Upper lobe of left lung (tissue), 6 donors: ENCODE results near the gene BHMT. TPM values are rescaled to one million over a fixed set of nuclear protein-coding genes. Genes with fewer than 3 reads are reported as not detected.
"Not testable (repeated sequence)": the region's sequence is repeated elsewhere in the genome, so short reads cannot be mapped to it uniquely, and the experiment has no call there.

Source experiments
- ATAC-seq, 2 donors: fragments of 200-7000 bp; cut with Tn5 transposase; one replicate each; pipeline ENCODE4 v1.9.1; 2022; ENCODE audit warnings: mild to moderate bottlenecking in 2 of 2, moderate library complexity in 2 of 2; ENCODE audit not compliant: low FRiP score in 2 of 2
- DNase-seq, 2 donors: peaks; one replicate each; pipeline ENCODE4 v3.0.0-alpha.2; 2019 to 2020
- H3K27ac ChIP-seq, 4 donors: fragments of 200-600 bp; sonication (generic); one replicate each; pipeline ENCODE4 v1.5.1; 2016 to 2019
- H3K27me3 ChIP-seq, 4 donors: fragments of 200-600 bp; sonication (generic); one replicate each; pipeline ENCODE4 v1.5.1; 2017 to 2019
- H3K36me3 ChIP-seq, 4 donors: fragments of 200-600 bp; sonication (generic); one replicate each; pipeline ENCODE4 v1.5.1; 2016 to 2019
- H3K4me1 ChIP-seq, 4 donors: fragments of 200-600 bp; sonication (generic); one replicate each; pipeline ENCODE4 v1.5.1; 2018 to 2019
- H3K4me3 ChIP-seq, 4 donors: fragments of 200-600 bp; sonication (generic); one replicate each; pipeline ENCODE4 v1.5.1; 2017 to 2019; ENCODE audit warnings: mild to moderate bottlenecking in 2 of 4, moderate library complexity in 1 of 4
- H3K9me3 ChIP-seq, 4 donors: fragments of 200-600 bp; sonication (generic); one replicate each; pipeline ENCODE4 v1.5.1; 2018 to 2019
- EP300 ChIP-seq, 4 donors: sonication (generic); formaldehyde crosslinking; IDR thresholded peaks; one replicate each; pipeline ENCODE4 v1.5.1; 2017; ENCODE audit warnings: antibody characterized with exemption in 4 of 4, control low read depth in 2 of 4
- POLR2A ChIP-seq, 4 donors: fragments of 450-650 bp; IDR thresholded peaks; one replicate each; pipeline ENCODE4 v1.5.1; 2016 to 2017; ENCODE audit warnings: antibody characterized with exemption in 4 of 4, mild to moderate bottlenecking in 2 of 4
- POLR2AphosphoS5 ChIP-seq, 2 donors: sonication (generic); formaldehyde crosslinking; IDR thresholded peaks; one replicate each; pipeline ENCODE4 v1.5.1; 2017; ENCODE audit warnings: antibody characterized with exemption in 2 of 2
- WGBS, 2 donors: methylation state at CpG; one replicate each; pipeline ENCODE4 v1.1.5; 2017 to 2018; 5-methylcytosine and 5-hydroxymethylcytosine counted together
- total RNA-seq, 6 donors: library from RNA; depleted of rRNA in 4 of 6; stranded (reverse); fragments of >200 nt in 4 of 6; gene quantifications; one replicate each; pipeline versions ENCODE4 v1.1.0 to v1.2.1, GENCODE V29; 2016 to 2021
- TF ChIP-seq, protein P1 (sequence below), 6 experiments: fragments of 450-650 bp in 4 of 6; fragments of 200-600 bp in 2 of 6; sonication (generic) in 2 of 6; IDR thresholded peaks; one replicate each; pipeline ENCODE4 v1.5.1; 2016 to 2019; ENCODE audit warnings: antibody characterized with exemption in 6 of 6
- donor health status: DM: no; HTN: no; CAD: no; lungs with moderate emphysema.
- donor health status: DM: no; HTN: yes; CAD: no; lungs with severe emphysema.

The BHMT gene
- total RNA-seq, 6 donors from 2014 or later, result 0.26 to 1.4 (median 0.84) TPM; not detected in 3

- no peak for ATAC-seq
- Histone ChIP-seq H3K4me3 (no peak overlapping the region), H3K9me3 (no peaks in the 10 kb centered on the region), H3K36me3 (no peaks in the 10 kb centered on the region), H3K4me1 (no peaks in the 10 kb centered on the region), H3K27ac (no peak overlapping the region), H3K27me3 (no peaks in the 10 kb centered on the region)
- no peak for DNase-seq
- no peak for TF ChIP-seq POLR2A (IDR thresholded peaks at IDR 0.05)
- TF ChIP-seq, protein P1, sequence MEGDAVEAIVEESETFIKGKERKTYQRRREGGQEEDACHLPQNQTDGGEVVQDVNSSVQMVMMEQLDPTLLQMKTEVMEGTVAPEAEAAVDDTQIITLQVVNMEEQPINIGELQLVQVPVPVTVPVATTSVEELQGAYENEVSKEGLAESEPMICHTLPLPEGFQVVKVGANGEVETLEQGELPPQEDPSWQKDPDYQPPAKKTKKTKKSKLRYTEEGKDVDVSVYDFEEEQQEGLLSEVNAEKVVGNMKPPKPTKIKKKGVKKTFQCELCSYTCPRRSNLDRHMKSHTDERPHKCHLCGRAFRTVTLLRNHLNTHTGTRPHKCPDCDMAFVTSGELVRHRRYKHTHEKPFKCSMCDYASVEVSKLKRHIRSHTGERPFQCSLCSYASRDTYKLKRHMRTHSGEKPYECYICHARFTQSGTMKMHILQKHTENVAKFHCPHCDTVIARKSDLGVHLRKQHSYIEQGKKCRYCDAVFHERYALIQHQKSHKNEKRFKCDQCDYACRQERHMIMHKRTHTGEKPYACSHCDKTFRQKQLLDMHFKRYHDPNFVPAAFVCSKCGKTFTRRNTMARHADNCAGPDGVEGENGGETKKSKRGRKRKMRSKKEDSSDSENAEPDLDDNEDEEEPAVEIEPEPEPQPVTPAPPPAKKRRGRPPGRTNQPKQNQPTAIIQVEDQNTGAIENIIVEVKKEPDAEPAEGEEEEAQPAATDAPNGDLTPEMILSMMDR (IDR thresholded peaks at IDR 0.05), result no peak
- TF ChIP-seq EP300 (IDR thresholded peaks at IDR 0.05), result no peak
- no peak for TF ChIP-seq POLR2AphosphoS5 (IDR thresholded peaks at IDR 0.05)
- WGBS, 2 donors, result 58 to 66% methylated on average over 2 of the region's 2 CpGs
Measured at GRCh38 chr5:79157305-79157704, 45.7 kb downstream of the BHMT start.

- ATAC-seq, H3K36me3 ChIP-seq: not testable (repeated sequence)
Measured at GRCh38 chr5:79161647-79162046, 50.0 kb downstream of the BHMT start.

DNA sequence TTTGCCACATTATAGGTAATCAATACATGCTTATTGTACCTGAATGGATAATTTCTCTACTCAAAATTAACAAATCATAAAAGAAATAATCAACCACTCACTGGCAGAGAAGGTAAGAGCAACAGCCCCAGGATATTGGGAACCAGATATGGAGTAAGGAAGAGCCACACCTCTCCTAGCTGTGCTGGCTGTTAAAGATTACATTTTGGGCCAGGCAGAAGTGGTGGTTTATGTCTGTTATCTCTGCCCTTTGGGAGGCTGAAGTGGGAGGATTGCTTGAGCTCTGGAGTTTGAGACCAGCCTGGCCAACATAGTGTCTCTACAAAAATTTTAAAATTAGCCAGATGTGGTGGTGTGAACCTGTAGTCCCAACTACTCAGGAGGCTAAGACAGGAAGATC lies 56.4 kb downstream of the BHMT start:
- TF ChIP-seq POLR2A (IDR thresholded peaks at IDR 0.05), result no peak
- no peak for TF ChIP-seq EP300 (IDR thresholded peaks at IDR 0.05)
- TF ChIP-seq POLR2AphosphoS5 (IDR thresholded peaks at IDR 0.05), result no peak
- TF ChIP-seq, protein P1 (IDR thresholded peaks at IDR 0.05), result no peak

More at GRCh38 chr5:79161647-79162046, 50.0 kb downstream of the BHMT start:
- H3K9me3 ChIP-seq, DNase-seq, H3K27ac ChIP-seq, H3K4me1 ChIP-seq, H3K4me3 ChIP-seq, H3K27me3 ChIP-seq: not testable (repeated sequence)
- 87 to 94% methylated on average over 7 of the region's 7 CpGs for WGBS, 2 donors

GRCh38 chr5:79170661-79171060 lies 59.1 kb downstream of the BHMT start:
- Histone ChIP-seq H3K4me3 (no peak overlapping the region), H3K36me3 (no peaks in the 10 kb centered on the region), H3K27me3 (no peaks in the 10 kb centered on the region), H3K27ac (no peak overlapping the region), H3K9me3 (no peaks in the 10 kb centered on the region), H3K4me1 (peaks cover 0 to 1% (median 0%) of the 10 kb centered on the region in 4 donors)
- no peak for ATAC-seq
- no peak for DNase-seq
- no peak for TF ChIP-seq POLR2AphosphoS5 (IDR thresholded peaks at IDR 0.05)
- TF ChIP-seq EP300 (IDR thresholded peaks at IDR 0.05), result no peak
- no peak for TF ChIP-seq POLR2A (IDR thresholded peaks at IDR 0.05)
- TF ChIP-seq, protein P1 (IDR thresholded peaks at IDR 0.05), result no peak

More for the DNA sequence above, 56.4 kb downstream of the BHMT start:
- DNase-seq, result no peak
- Histone ChIP-seq H3K27me3 (no peaks in the 10 kb centered on the region), H3K4me3 (no peak overlapping the region), H3K9me3 (no peaks in the 10 kb centered on the region), H3K27ac (no peak overlapping the region), H3K4me1 (no peaks in the 10 kb centered on the region), H3K36me3 (no peaks in the 10 kb centered on the region)
- no peak for ATAC-seq

DNA sequence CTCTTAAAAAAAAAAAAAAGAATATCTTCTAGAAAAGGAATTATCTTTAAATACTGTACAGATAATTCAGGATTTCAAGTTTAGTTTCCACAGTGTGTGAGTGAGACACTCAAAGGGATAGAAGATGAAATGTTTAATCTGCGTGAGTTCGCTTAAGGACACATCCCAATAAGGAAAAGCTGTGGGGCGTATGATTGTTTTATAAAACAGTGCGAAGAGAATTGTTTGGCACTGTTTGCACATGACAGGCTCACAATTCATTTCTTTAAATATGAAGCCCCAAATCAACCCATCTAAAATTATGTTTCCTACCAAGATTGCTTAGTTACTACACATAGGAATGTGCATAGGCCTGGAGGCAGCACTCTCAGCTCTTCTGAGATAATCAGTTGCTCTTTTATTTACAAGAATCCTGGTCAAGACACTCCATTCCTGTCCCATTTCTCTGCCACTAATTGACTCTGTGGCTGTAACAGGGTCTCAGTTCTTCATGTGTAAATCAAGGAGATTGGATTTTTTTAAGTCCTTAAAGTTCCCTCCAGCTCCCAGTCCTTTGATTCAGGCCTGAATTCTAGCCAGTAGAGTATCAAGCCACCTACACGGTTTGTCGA lies 60.1 kb downstream of the BHMT start:
- 88 to 93% methylated on average over 6 of the region's 6 CpGs for WGBS, 2 donors
- H3K4me3 ChIP-seq, result no peak overlapping the region
- ATAC-seq (no peak), DNase-seq (no peak)
- TF ChIP-seq, protein P1 (IDR thresholded peaks at IDR 0.05), result no peak
- TF ChIP-seq POLR2A (IDR thresholded peaks at IDR 0.05), result no peak
- no peak for TF ChIP-seq EP300 (IDR thresholded peaks at IDR 0.05)
- TF ChIP-seq POLR2AphosphoS5 (IDR thresholded peaks at IDR 0.05), result no peak
- no peak overlapping the region for H3K27ac ChIP-seq
- peaks cover 0 to 4% (median 0%) of the 10 kb centered on the region in 4 donors for H3K4me1 ChIP-seq
- H3K9me3 ChIP-seq, result no peaks in the 10 kb centered on the region
- H3K36me3 ChIP-seq, result no peaks in the 10 kb centered on the region
- no peaks in the 10 kb centered on the region for H3K27me3 ChIP-seq
